Hepatocyte (in vitro differentiated cells): ENCODE results near the gene YIPF6.

Experiments
- EZH2 ChIP-seq: fragments of 200-600 bp; sonication (generic); IDR thresholded peaks from 2 replicates; pipeline ENCODE4 v1.6.1; 2016; ENCODE audit warnings: antibody characterized with exemption, mild to moderate bottlenecking, borderline replicate concordance
- EZH2phosphoT487 ChIP-seq: fragments of 200-600 bp; sonication (generic); IDR thresholded peaks from one replicate; pipeline ENCODE4 v1.6.1; 2018; ENCODE audit warnings: antibody characterized with exemption, mild to moderate bottlenecking, low read depth, moderate library complexity; ENCODE audit not compliant: unreplicated experiment, severe bottlenecking
- TF ChIP-seq, protein P1 (sequence below): fragments of 200-600 bp; sonication (generic); IDR thresholded peaks from 2 replicates; pipeline ENCODE4 v1.5.1; 2016; ENCODE audit warnings: antibody characterized with exemption, mild to moderate bottlenecking; ENCODE audit not compliant: poor library complexity

GRCh38 chrX:68536884-68537283 is 38.0 kb downstream of the YIPF6 start:
- TF ChIP-seq, protein P1, sequence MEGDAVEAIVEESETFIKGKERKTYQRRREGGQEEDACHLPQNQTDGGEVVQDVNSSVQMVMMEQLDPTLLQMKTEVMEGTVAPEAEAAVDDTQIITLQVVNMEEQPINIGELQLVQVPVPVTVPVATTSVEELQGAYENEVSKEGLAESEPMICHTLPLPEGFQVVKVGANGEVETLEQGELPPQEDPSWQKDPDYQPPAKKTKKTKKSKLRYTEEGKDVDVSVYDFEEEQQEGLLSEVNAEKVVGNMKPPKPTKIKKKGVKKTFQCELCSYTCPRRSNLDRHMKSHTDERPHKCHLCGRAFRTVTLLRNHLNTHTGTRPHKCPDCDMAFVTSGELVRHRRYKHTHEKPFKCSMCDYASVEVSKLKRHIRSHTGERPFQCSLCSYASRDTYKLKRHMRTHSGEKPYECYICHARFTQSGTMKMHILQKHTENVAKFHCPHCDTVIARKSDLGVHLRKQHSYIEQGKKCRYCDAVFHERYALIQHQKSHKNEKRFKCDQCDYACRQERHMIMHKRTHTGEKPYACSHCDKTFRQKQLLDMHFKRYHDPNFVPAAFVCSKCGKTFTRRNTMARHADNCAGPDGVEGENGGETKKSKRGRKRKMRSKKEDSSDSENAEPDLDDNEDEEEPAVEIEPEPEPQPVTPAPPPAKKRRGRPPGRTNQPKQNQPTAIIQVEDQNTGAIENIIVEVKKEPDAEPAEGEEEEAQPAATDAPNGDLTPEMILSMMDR: no peak
- TF ChIP-seq EZH2: no peak
- TF ChIP-seq EZH2phosphoT487: no peak
